ENCODE results near the gene IGSF9B.

GRCh38 chr11:133971881-133972280 is 15.1 kb upstream of the IGSF9B start:
- TF ChIP-seq CTCF (conservative IDR thresholded peaks at IDR 0.05; ENCODE audit: low read depth, low read length) (no peak), EZH2 (IDR thresholded peaks at IDR 0.05; ENCODE audit: borderline replicate concordance, low read depth, low read length, poor library complexity, severe bottlenecking) (no peak)
